Panc1 (cell line): Measurements from ENCODE around the gene SLF1. TPM values are rescaled to one million over a fixed set of nuclear protein-coding genes. Genes with fewer than 3 reads are reported as not detected.

Experiments used
- ATAC-seq: fragments of 200-7000 bp; cut with Tn5 transposase; 2 replicates; pipeline ENCODE4 v1.9.1; 2020; ENCODE audit warnings: mild to moderate bottlenecking, moderate library complexity
- BruUV-seq: library from RNA; stranded (reverse); fragments of 400-500 nt; replicated peaks from 2 replicates; lab custom pipeline; 2021; lab: Mats Ljungman, UMichigan
- CTCF ChIA-PET: fragments of 300-600 bp; sonication (Branson Sonifier 250); formaldehyde crosslinking; loops from one replicate; lab custom pipeline; 2022; ENCODE audit warnings: antibody characterized with exemption; lab: Charles Lee
- POLR2A ChIA-PET: fragments of 300-600 bp; sonication (Branson Sonifier 250); formaldehyde crosslinking; loops from one replicate; lab custom pipeline; 2022; ENCODE audit warnings: antibody characterized with exemption; lab: Charles Lee
- DNase-seq: peaks from one replicate; pipeline ENCODE4 v3.0.0-alpha.2; 2010; ENCODE audit warnings: low read depth, low spot score
- H3K27ac ChIP-seq: 2 replicates; pipeline ENCODE4 v1.5.1; 2011; ENCODE audit warnings: mild to moderate bottlenecking, low read length, inconsistent platforms
- H3K27me3 ChIP-seq: fragments of 200-500 bp; sonication (Bioruptor generic); 2 replicates; pipeline ENCODE4 v1.6.0; 2014; ENCODE audit warnings: low read length, inconsistent platforms; ENCODE audit not compliant: control insufficient read depth, insufficient read depth
- H3K36me3 ChIP-seq: fragments of 200-500 bp; sonication (Bioruptor generic); 2 replicates; pipeline ENCODE4 v1.5.1; 2014; ENCODE audit warnings: inconsistent platforms, mild to moderate bottlenecking, low read length, moderate library complexity; ENCODE audit not compliant: control insufficient read depth, insufficient read depth
- H3K4me1 ChIP-seq: 2 replicates; pipeline ENCODE4 v1.5.1; 2011; ENCODE audit warnings: inconsistent platforms, mild to moderate bottlenecking, low read length, moderate library complexity; ENCODE audit not compliant: control insufficient read depth, insufficient read depth
- H3K4me3 ChIP-seq, 2 experiments: 2 replicates each; pipeline ENCODE4 v1.5.1; 2011 to 2012; ENCODE audit warnings: low read depth in 2 of 2, low read length in 2 of 2, mild to moderate bottlenecking in 2 of 2, inconsistent platforms in 1 of 2, moderate library complexity in 1 of 2
- H3K9me3 ChIP-seq: fragments of 200-500 bp; sonication (Bioruptor generic); 2 replicates; pipeline ENCODE4 v1.5.1; 2014; ENCODE audit warnings: low read depth, mild to moderate bottlenecking, inconsistent platforms, low read length, moderate library complexity; ENCODE audit not compliant: control insufficient read depth, insufficient read depth
- CTCF ChIP-seq: fragments of 450-650 bp; IDR thresholded peaks from 2 replicates; pipeline ENCODE4 v1.5.1; 2017; ENCODE audit warnings: mild to moderate bottlenecking
- POLR2AphosphoS5 ChIP-seq: IDR thresholded peaks from 2 replicates; pipeline ENCODE4 v1.6.1; 2012; ENCODE audit warnings: mild to moderate bottlenecking, low read depth, low read length, moderate library complexity
- REST ChIP-seq, 2 experiments: IDR thresholded peaks; 2 replicates each; pipeline ENCODE4 v1.6.1; 2011 to 2012; ENCODE audit warnings: low read depth in 2 of 2, control low read depth in 1 of 2, low read length in 1 of 2, mild to moderate bottlenecking in 1 of 2, moderate library complexity in 1 of 2; ENCODE audit not compliant: insufficient read depth in 1 of 2
- SIN3A ChIP-seq: IDR thresholded peaks from 2 replicates; pipeline ENCODE4 v1.6.1; 2012; ENCODE audit warnings: low read depth, mild to moderate bottlenecking, low read length, moderate library complexity, borderline replicate concordance; ENCODE audit not compliant: insufficient read depth
- TCF7L2 ChIP-seq: IDR thresholded peaks from 2 replicates; pipeline ENCODE4 v1.6.1; 2011; ENCODE audit warnings: mild to moderate bottlenecking, low read depth, low read length, inconsistent platforms
- in situ Hi-C: cut with HindIII; loops from 2 replicates; pipeline ENCODE4 v1.10.0; 2016; ENCODE audit warnings: low sequenced_read_pairs, low pct_unique_long_range_greater_than_20kb
- intact Hi-C: fragments of 100-400 bp; cut with micrococcal nuclease; formaldehyde crosslinking; loops from one replicate; pipeline ENCODE4 v1.10.0; 2022; ENCODE audit not compliant: unreplicated experiment
- total RNA-seq: library from RNA; stranded (reverse); gene quantifications from one replicate; pipeline ENCODE4 v1.2.1, GENCODE V29; 2021; ENCODE audit not compliant: unreplicated experiment

The SLF1 gene
- total RNA-seq, 1 experiment from 2014 or later, result 9.7 TPM

GRCh38 chr5:94660506-94660905 lies 42.0 kb downstream of the SLF1 start:
- ChIA-PET CTCF (interaction anchor here (0.6 kb wide), 1 partner anchor 145 kb away, joined by 3 read pairs; no protein-coding TSS in a partner anchor), POLR2A (no interaction called here)
- Histone ChIP-seq H3K9me3 (peaks cover 22% of the 10 kb centered on the region; the same call in 1 of the 2 replicates), H3K36me3 (no peaks in the 10 kb centered on the region), H3K4me1 (no peaks in the 10 kb centered on the region), H3K4me3 (no peak overlapping the region), H3K27ac (no peak overlapping the region), H3K27me3 (no peaks in the 10 kb centered on the region)
- no peak for DNase-seq
- ATAC-seq, result no peak; the same call in 1 of the 2 replicates
- no TSS peak for BruUV-seq
- TF ChIP-seq CTCF (no peak), POLR2AphosphoS5 (no peak), REST (IDR thresholded peaks at IDR 0.05; ENCODE audit: insufficient read depth in 1 of 2, low read depth in 2 of 2, low read length in 1 of 2) (no peak), SIN3A (no peak), TCF7L2 (no peak)
- in situ Hi-C loops (no loop called here), intact Hi-C loops (no loop called here)

GRCh38 chr5:94661086-94661485 lies 42.6 kb downstream of the SLF1 start:
- H3K36me3 ChIP-seq, result no peaks in the 10 kb centered on the region
- H3K9me3 ChIP-seq, result peaks cover 18% of the 10 kb centered on the region; the same call in 1 of the 2 replicates
- DNase-seq (no peak), ATAC-seq (no peak)
- TF ChIP-seq POLR2AphosphoS5 (no peak), SIN3A (no peak), REST (IDR thresholded peaks at IDR 0.05; ENCODE audit: insufficient read depth in 1 of 2, low read depth in 2 of 2, low read length in 1 of 2) (no peak), CTCF (no peak), TCF7L2 (no peak)
- BruUV-seq, result no TSS peak
- in situ Hi-C loops, result no loop called here
- no peaks in the 10 kb centered on the region for H3K4me1 ChIP-seq
- no peak overlapping the region for H3K4me3 ChIP-seq
- intact Hi-C loops, result no loop called here
- CTCF ChIA-PET, result no interaction called here
- POLR2A ChIA-PET, result no interaction called here
- no peaks in the 10 kb centered on the region for H3K27me3 ChIP-seq
- H3K27ac ChIP-seq, result no peak overlapping the region
